ENCODE measurements around the gene PRDX4. TPM values are rescaled to one million over a fixed set of nuclear protein-coding genes. Genes with fewer than 3 reads are reported as not detected.
A peak's percentile ranks its signal among the peaks of the same experiment; 100 is the strongest.

Gene PRDX4
- total RNA-seq (54.2 TPM), polyA plus RNA-seq (33.2 TPM)
- long read RNA-seq, donor 1, transcript PRDX4-202 (7 exons, 1,005 nt), result major isoform, 8 of 8 reads
- long read RNA-seq, donor 1, partial matches to known transcripts, result 0 of 8 reads
- long read RNA-seq, donor 1, other reads (novel, unspliced or antisense), result 0 of 8 reads
- long read RNA-seq, donor 2, transcript PRDX4-202 (7 exons, 1,005 nt), result major isoform, 44 of 46 reads
- long read RNA-seq, donor 2, partial matches to known transcripts, result 0 of 46 reads
- long read RNA-seq, donor 2, other reads (novel, unspliced or antisense), result 0 of 46 reads
- long read RNA-seq, donor 3, transcript PRDX4-202 (7 exons, 1,005 nt), result major isoform, 62 of 62 reads
- long read RNA-seq, donor 3, partial matches to known transcripts, result 0 of 62 reads
- long read RNA-seq, donor 3, other reads (novel, unspliced or antisense), result 0 of 62 reads
- long read RNA-seq, donor 4, transcript PRDX4-202 (7 exons, 1,005 nt), result major isoform, 18 of 18 reads
- long read RNA-seq, donor 4, partial matches to known transcripts, result 0 of 18 reads
- long read RNA-seq, donor 4, other reads (novel, unspliced or antisense), result 0 of 18 reads
- long read RNA-seq, donor 5, transcript PRDX4-202 (7 exons, 1,005 nt), result major isoform, 73 of 93 reads
- long read RNA-seq, donor 5, partial matches to known transcripts, result 20 of 93 reads
- long read RNA-seq, donor 5, other reads (novel, unspliced or antisense), result 0 of 93 reads
- long read RNA-seq, donor 6, transcript PRDX4-202 (7 exons, 1,005 nt), result major isoform, 27 of 27 reads
- long read RNA-seq, donor 6, partial matches to known transcripts, result 0 of 27 reads
- long read RNA-seq, donor 6, other reads (novel, unspliced or antisense), result 0 of 27 reads
- long read RNA-seq, donor 7, transcript PRDX4-202 (7 exons, 1,005 nt), result major isoform, 27 of 27 reads
- long read RNA-seq, donor 7, partial matches to known transcripts, result 0 of 27 reads
- long read RNA-seq, donor 7, other reads (novel, unspliced or antisense), result 0 of 27 reads
- long read RNA-seq, donor 8, transcript PRDX4-202 (7 exons, 1,005 nt), result major isoform, 17 of 18 reads
- long read RNA-seq, donor 8, partial matches to known transcripts, result 0 of 18 reads
- long read RNA-seq, donor 8, other reads (novel, unspliced or antisense), result 0 of 18 reads
- long read RNA-seq, donor 9, transcript PRDX4-202 (7 exons, 1,005 nt), result major isoform, 15 of 15 reads
- long read RNA-seq, donor 9, partial matches to known transcripts, result 0 of 15 reads
- long read RNA-seq, donor 9, other reads (novel, unspliced or antisense), result 0 of 15 reads
- long read RNA-seq, donor 10, transcript PRDX4-202 (7 exons, 1,005 nt), result major isoform, 27 of 27 reads
- long read RNA-seq, donor 10, partial matches to known transcripts, result 0 of 27 reads
- long read RNA-seq, donor 10, other reads (novel, unspliced or antisense), result 0 of 27 reads

DNA sequence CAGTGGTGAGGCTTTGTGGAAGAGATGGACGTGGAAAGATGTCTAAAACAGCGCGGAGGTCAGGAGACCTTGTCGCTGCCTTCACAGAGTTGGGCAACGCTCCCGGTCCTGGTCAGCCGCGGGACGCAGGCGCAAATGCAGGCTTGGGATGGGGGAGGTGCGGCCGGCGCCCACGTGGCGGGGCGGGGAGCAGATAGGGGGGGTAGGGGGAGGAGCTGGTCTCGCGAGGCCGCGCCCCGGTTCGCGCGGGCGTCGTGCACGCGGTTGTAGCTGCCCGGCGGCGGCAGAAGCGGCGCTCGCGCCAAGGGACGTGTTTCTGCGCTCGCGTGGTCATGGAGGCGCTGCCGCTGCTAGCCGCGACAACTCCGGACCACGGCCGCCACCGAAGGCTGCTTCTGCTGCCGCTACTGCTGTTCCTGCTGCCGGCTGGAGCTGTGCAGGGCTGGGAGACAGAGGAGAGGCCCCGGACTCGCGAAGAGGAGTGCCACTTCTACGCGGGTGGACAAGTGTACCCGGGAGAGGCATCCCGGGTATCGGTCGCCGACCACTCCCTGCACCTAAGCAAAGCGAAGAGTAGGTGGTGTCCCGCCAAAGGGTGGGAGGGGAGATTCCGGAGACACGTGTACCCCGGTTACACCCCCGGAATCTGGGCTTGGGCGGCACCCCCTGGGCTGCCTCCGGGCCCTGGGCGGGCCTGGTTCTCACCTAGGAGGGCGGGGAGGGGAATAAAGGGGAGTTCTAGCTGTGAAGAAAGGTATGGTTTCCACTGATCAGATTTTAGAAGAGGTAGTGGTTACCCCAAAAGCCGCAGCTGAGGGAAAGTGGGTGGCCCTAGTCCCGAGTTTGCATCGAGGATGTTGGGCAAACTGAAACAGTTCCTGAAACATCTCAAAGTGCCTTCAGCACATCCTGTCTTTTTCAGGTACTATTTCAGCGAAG is at the start of gene PRDX4:
Gene PRDX4 (plus strand): TSS at position 255 of the 939 bp plus-strand sequence. CDS start 78 bp downstream, at position 333.
- Histone ChIP-seq H3K27me3 (ENCODE audit: control insufficient read depth in 2 of 2, insufficient read depth in 1 of 2, low read length in 1 of 2) (no peaks in the 10 kb centered on the region), H3K9me3 (ENCODE audit: control insufficient read depth in 2 of 2, insufficient read depth in 1 of 2, low read length in 1 of 2) (peaks cover 0 to 4% of the 10 kb centered on the region in 2 donors), H3K4me1 (ENCODE audit: control insufficient read depth in 2 of 2, insufficient read depth in 2 of 2, low read length in 2 of 2) (peaks cover 0 to 2% of the 10 kb centered on the region in 2 donors), H3K4me3 (ENCODE audit: low read length in 2 of 2) (peak within 1 kb of the TSS; percentile 58 to 61), H3K36me3 (ENCODE audit: control insufficient read depth in 2 of 2, insufficient read depth in 2 of 2, low read length in 1 of 2) (no peaks in the 10 kb centered on the region), H3K27ac (ENCODE audit: low read depth in 1 of 2, low read length in 1 of 2) (peak within 1 kb of the TSS; percentile 71 to 83)
- under 1% methylated on average over 73 of the region's 73 CpGs for WGBS
- DNase-seq (ENCODE audit: low read depth in 6 of 9, low spot score in 9 of 9), result peak in 7 of 9 donors; percentile 28 to 68 (median 51)

DNA sequence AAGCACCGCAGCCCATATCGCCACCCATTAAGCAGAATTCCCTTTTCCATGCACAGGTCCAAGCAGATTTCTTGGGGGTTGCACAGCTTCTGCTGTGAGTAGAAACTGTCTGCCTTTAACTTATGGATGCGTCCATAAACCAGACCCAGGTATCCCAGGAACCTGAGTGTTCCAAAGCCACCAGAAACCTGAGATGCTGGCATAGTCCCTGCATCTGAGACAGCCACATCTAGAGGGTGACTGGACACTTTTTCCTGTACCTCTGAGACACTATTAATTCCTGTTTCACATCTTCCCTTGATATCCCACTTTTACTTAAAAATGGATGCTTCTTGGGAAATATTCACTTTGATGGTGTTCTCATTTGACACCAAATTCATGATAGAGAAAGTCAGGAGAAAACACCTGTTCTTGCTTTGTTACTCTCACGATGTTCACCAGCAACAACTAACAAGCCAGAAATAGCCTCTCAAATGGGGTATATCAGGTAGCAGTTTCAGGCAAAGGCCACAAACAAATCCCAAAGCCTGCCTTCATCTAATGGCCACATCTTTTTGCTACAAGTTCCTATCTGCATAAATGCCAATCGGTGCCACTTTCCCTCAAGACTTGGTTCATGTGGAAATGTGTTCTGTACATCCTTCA is 45.5 kb upstream of the PRDX4 start:
- Histone ChIP-seq H3K27me3 (ENCODE audit: control insufficient read depth in 2 of 2, insufficient read depth in 1 of 2, low read length in 1 of 2) (no peaks in the 10 kb centered on the region), H3K36me3 (ENCODE audit: control insufficient read depth in 2 of 2, insufficient read depth in 2 of 2, low read length in 1 of 2) (no peaks in the 10 kb centered on the region)
- WGBS, result 98% methylated on average over 5 of the region's 5 CpGs

DNA sequence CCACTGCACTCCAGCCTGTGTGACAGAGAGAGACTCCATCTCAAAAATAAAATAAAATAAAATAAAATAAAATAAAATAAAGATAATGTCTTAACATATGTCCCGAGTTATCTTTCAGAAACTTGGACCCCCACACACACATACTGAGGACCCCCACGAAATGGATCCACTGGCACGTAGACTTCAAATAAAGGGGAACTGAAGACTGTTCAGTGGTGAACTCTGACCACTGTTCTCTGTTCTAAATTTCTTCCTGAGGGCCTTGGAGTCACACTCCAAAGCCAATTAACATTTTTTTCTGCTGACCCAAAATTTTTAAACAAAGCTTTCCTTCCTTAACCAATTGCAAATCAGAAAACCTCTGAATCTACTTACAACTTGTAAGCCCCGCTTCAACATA is 43.5 kb upstream of the PRDX4 start:
- no peak overlapping the region for H3K27ac ChIP-seq (ENCODE audit: low read depth in 1 of 2, low read length in 1 of 2)
- H3K4me1 ChIP-seq (ENCODE audit: control insufficient read depth in 2 of 2, insufficient read depth in 2 of 2, low read length in 2 of 2), result no peaks in the 10 kb centered on the region
- 76% methylated on average over 4 of the region's 4 CpGs for WGBS
- no peaks in the 10 kb centered on the region for H3K36me3 ChIP-seq (ENCODE audit: control insufficient read depth in 2 of 2, insufficient read depth in 2 of 2, low read length in 1 of 2)
- DNase-seq (ENCODE audit: low read depth in 6 of 9, low spot score in 9 of 9), result no peak
- H3K4me3 ChIP-seq (ENCODE audit: low read length in 2 of 2), result no peak overlapping the region
- H3K9me3 ChIP-seq (ENCODE audit: control insufficient read depth in 2 of 2, insufficient read depth in 1 of 2, low read length in 1 of 2), result no peaks in the 10 kb centered on the region
- no peaks in the 10 kb centered on the region for H3K27me3 ChIP-seq (ENCODE audit: control insufficient read depth in 2 of 2, insufficient read depth in 1 of 2, low read length in 1 of 2)

More for the DNA sequence above, 45.5 kb upstream of the PRDX4 start:
- Histone ChIP-seq H3K4me3 (ENCODE audit: low read length in 2 of 2) (no peak overlapping the region), H3K9me3 (ENCODE audit: control insufficient read depth in 2 of 2, insufficient read depth in 1 of 2, low read length in 1 of 2) (no peaks in the 10 kb centered on the region), H3K27ac (ENCODE audit: low read depth in 1 of 2, low read length in 1 of 2) (no peak overlapping the region), H3K4me1 (ENCODE audit: control insufficient read depth in 2 of 2, insufficient read depth in 2 of 2, low read length in 2 of 2) (no peaks in the 10 kb centered on the region)
- DNase-seq (ENCODE audit: low read depth in 6 of 9, low spot score in 9 of 9), result no peak

DNA sequence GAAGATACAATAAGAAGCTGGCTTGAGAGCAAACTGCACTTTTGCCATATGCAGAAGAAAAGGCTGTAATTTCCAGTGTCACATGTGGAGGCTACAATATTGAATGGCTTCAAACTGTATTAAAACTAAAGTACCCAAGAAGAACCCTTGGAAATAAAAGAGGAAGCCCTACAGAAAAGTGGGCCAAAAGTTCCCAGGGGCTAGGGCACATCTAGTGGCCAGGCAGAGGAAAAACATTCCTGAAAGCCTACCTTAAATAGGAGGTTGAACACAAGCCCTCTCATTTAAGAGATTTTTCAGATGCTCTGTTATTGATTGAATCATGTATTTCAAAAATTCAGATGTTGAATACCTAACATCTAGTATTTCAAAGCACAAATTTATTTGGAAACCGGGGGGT is 40.6 kb upstream of the PRDX4 start:
- H3K36me3 ChIP-seq (ENCODE audit: control insufficient read depth in 2 of 2, insufficient read depth in 2 of 2, low read length in 1 of 2), result no peaks in the 10 kb centered on the region
- H3K9me3 ChIP-seq (ENCODE audit: control insufficient read depth in 2 of 2, insufficient read depth in 1 of 2, low read length in 1 of 2), result no peaks in the 10 kb centered on the region
- 98% methylated on average over 1 of the region's 1 CpG for WGBS
- H3K27me3 ChIP-seq (ENCODE audit: control insufficient read depth in 2 of 2, insufficient read depth in 1 of 2, low read length in 1 of 2), result no peaks in the 10 kb centered on the region
- no peaks in the 10 kb centered on the region for H3K4me1 ChIP-seq (ENCODE audit: control insufficient read depth in 2 of 2, insufficient read depth in 2 of 2, low read length in 2 of 2)
- H3K4me3 ChIP-seq (ENCODE audit: low read length in 2 of 2), result no peak overlapping the region
- H3K27ac ChIP-seq (ENCODE audit: low read depth in 1 of 2, low read length in 1 of 2), result no peak overlapping the region
- DNase-seq (ENCODE audit: low read depth in 6 of 9, low spot score in 9 of 9), result no peak

DNA sequence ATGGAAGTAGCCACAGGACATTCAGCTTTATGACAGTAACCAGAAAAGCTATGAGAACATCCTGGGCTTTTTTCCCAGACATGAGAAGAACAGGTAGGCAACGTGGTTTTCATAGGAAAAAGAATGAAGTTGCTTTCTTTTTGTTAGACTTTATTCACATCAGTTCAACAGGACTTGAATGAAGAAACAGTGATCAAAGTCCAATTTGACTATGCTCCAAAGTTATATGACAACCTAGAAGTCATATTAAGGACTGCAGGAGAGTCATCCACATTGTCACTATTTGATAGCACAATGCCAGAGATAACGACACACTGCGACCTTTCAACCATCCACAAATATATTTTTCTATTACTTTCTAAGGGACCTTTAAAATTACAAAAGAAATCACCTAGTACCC is 39.2 kb upstream of the PRDX4 start:
- Histone ChIP-seq H3K27me3 (ENCODE audit: control insufficient read depth in 2 of 2, insufficient read depth in 1 of 2, low read length in 1 of 2) (no peaks in the 10 kb centered on the region), H3K27ac (ENCODE audit: low read depth in 1 of 2, low read length in 1 of 2) (no peak overlapping the region), H3K4me1 (ENCODE audit: control insufficient read depth in 2 of 2, insufficient read depth in 2 of 2, low read length in 2 of 2) (no peaks in the 10 kb centered on the region), H3K4me3 (ENCODE audit: low read length in 2 of 2) (no peak overlapping the region), H3K36me3 (ENCODE audit: control insufficient read depth in 2 of 2, insufficient read depth in 2 of 2, low read length in 1 of 2) (no peaks in the 10 kb centered on the region), H3K9me3 (ENCODE audit: control insufficient read depth in 2 of 2, insufficient read depth in 1 of 2, low read length in 1 of 2) (no peaks in the 10 kb centered on the region)
- no peak for DNase-seq (ENCODE audit: low read depth in 6 of 9, low spot score in 9 of 9)
- WGBS, result 32% methylated on average over 3 of the region's 3 CpGs

DNA sequence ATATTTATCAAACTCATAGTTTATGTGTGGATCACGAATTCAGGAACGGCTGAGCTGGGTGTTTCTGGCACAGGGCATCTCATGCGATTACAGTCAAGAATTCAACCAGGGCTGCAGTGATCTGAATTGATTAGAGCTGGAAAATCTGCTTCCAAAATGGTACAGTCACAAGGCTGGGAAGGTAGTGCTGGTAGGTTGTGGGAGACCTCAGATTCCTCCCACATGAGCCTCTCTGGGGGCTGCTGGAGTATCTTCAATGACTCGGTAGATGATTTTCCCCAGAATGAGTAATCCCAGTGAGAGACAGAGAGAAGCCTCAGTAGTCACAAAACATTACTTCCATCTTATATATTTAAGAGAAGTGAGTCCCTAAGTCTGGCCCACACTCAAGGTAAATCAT is 36.2 kb upstream of the PRDX4 start:
- H3K36me3 ChIP-seq (ENCODE audit: control insufficient read depth in 2 of 2, insufficient read depth in 2 of 2, low read length in 1 of 2), result no peaks in the 10 kb centered on the region
- H3K9me3 ChIP-seq (ENCODE audit: control insufficient read depth in 2 of 2, insufficient read depth in 1 of 2, low read length in 1 of 2), result no peaks in the 10 kb centered on the region
- no peaks in the 10 kb centered on the region for H3K4me1 ChIP-seq (ENCODE audit: control insufficient read depth in 2 of 2, insufficient read depth in 2 of 2, low read length in 2 of 2)
- no peak for DNase-seq (ENCODE audit: low read depth in 6 of 9, low spot score in 9 of 9)
- H3K27ac ChIP-seq (ENCODE audit: low read depth in 1 of 2, low read length in 1 of 2), result no peak overlapping the region
- WGBS, result 95% methylated on average over 4 of the region's 4 CpGs
- H3K27me3 ChIP-seq (ENCODE audit: control insufficient read depth in 2 of 2, insufficient read depth in 1 of 2, low read length in 1 of 2), result no peaks in the 10 kb centered on the region
- H3K4me3 ChIP-seq (ENCODE audit: low read length in 2 of 2), result no peak overlapping the region

DNA sequence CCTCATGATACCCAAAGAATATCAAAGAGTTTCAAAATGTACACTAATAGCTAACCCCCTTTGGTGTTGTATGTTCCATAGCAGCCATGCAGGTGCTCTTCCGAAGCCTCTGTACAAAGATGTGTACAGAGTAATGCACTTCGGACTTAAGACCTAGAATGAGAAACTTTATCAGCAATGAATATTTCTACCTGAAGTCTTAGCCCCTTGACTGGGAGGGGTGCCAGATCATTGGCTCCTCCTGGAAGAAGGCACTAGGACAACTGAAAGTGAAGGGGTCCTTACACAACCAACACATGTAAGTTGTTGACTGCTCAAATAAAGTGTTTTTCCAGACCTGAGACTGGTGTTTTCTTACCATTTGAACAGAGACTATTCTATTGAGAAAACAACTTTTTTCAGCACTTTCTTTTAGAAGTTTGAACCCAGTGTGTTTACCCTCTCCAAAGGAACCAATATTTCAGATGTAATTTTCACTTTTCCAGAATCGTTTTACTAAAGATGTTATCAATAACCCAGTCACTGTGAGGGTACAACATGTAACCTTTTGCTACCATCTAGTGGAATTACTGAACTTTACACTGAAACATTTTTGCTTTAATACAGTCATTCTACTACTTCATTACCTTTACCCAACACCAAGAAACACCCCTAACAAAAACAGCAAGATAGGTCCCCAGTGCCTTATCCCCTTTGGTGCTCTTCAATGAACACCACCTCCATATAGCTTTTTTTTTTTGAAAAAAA is 33.3 kb upstream of the PRDX4 start:
- DNase-seq (ENCODE audit: low read depth in 6 of 9, low spot score in 9 of 9), result no peak
- Histone ChIP-seq H3K27ac (ENCODE audit: low read depth in 1 of 2, low read length in 1 of 2) (no peak overlapping the region), H3K9me3 (ENCODE audit: control insufficient read depth in 2 of 2, insufficient read depth in 1 of 2, low read length in 1 of 2) (no peaks in the 10 kb centered on the region), H3K4me3 (ENCODE audit: low read length in 2 of 2) (no peak overlapping the region), H3K4me1 (ENCODE audit: control insufficient read depth in 2 of 2, insufficient read depth in 2 of 2, low read length in 2 of 2) (no peaks in the 10 kb centered on the region), H3K36me3 (ENCODE audit: control insufficient read depth in 2 of 2, insufficient read depth in 2 of 2, low read length in 1 of 2) (no peaks in the 10 kb centered on the region), H3K27me3 (ENCODE audit: control insufficient read depth in 2 of 2, insufficient read depth in 1 of 2, low read length in 1 of 2) (no peaks in the 10 kb centered on the region)
- WGBS, result 67% methylated on average over 3 of the region's 3 CpGs
